ENCODE results near the gene KCP. TPM values are rescaled to one million over a fixed set of nuclear protein-coding genes. Genes with fewer than 3 reads are reported as not detected.

Gene KCP
- total and polyA plus RNA-seq, 2 of the 13 experiments (the other 11 are each of a cell fraction or from before 2014, with no cell fraction given) = 0.37 to 1.0 TPM

DNA sequence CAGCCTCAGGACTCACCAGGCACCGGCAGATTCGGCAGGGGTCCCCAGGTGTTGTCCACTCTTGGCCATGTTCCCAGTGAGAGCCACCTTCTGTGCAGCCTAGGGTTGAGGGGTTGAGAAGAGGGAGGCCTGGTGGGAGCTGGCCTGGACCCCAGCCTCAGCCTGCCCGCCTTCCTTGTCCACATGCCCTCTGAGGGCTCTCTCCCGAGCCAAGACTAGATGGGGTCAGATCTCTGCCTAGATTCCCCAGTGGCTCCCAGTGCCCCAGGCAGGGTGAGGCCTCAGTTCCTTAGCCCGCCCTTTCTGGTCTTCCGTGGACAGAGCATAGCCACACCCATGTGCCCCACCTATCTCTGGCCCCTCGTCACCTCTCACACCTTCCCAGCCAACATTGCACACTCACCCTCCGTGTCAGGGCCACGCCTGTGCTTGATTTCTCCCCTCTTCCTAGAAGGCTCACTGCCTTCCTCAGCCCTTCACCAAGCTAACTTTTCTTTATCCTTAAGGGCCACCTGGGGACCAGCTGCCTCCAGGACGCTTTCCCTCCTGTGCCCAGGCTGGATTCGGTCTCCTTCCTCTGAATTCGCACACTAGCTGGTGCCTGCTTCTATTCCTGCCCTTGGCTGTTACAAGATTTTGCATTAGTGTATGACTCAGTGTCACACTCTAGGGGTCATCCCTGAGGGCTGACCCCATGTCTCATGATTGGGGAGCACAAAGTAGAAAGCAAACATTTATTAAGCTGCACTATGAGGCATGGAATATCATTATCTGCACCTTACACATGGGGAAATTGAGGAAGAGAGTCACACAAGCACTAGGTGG is 7.5 kb downstream of the KCP start (continued):
- TF ChIP-seq, protein P1, sequence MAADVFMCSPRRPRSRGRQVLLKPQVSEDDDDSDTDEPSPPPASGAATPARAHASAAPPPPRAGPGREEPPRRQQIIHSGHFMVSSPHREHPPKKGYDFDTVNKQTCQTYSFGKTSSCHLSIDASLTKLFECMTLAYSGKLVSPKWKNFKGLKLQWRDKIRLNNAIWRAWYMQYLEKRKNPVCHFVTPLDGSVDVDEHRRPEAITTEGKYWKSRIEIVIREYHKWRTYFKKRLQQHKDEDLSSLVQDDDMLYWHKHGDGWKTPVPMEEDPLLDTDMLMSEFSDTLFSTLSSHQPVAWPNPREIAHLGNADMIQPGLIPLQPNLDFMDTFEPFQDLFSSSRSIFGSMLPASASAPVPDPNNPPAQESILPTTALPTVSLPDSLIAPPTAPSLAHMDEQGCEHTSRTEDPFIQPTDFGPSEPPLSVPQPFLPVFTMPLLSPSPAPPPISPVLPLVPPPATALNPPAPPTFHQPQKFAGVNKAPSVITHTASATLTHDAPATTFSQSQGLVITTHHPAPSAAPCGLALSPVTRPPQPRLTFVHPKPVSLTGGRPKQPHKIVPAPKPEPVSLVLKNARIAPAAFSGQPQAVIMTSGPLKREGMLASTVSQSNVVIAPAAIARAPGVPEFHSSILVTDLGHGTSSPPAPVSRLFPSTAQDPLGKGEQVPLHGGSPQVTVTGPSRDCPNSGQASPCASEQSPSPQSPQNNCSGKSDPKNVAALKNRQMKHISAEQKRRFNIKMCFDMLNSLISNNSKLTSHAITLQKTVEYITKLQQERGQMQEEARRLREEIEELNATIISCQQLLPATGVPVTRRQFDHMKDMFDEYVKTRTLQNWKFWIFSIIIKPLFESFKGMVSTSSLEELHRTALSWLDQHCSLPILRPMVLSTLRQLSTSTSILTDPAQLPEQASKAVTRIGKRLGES (CRISPR knock-in tag; IDR thresholded peaks at IDR 0.05; ENCODE audit: borderline replicate concordance) = no peak
- TF ChIP-seq ZNF44 (CRISPR knock-in tag; IDR thresholded peaks at IDR 0.05) (no peak), ZKSCAN5 (CRISPR knock-in tag; IDR thresholded peaks at IDR 0.05) (no peak)
- TF ChIP-seq, protein P2, sequence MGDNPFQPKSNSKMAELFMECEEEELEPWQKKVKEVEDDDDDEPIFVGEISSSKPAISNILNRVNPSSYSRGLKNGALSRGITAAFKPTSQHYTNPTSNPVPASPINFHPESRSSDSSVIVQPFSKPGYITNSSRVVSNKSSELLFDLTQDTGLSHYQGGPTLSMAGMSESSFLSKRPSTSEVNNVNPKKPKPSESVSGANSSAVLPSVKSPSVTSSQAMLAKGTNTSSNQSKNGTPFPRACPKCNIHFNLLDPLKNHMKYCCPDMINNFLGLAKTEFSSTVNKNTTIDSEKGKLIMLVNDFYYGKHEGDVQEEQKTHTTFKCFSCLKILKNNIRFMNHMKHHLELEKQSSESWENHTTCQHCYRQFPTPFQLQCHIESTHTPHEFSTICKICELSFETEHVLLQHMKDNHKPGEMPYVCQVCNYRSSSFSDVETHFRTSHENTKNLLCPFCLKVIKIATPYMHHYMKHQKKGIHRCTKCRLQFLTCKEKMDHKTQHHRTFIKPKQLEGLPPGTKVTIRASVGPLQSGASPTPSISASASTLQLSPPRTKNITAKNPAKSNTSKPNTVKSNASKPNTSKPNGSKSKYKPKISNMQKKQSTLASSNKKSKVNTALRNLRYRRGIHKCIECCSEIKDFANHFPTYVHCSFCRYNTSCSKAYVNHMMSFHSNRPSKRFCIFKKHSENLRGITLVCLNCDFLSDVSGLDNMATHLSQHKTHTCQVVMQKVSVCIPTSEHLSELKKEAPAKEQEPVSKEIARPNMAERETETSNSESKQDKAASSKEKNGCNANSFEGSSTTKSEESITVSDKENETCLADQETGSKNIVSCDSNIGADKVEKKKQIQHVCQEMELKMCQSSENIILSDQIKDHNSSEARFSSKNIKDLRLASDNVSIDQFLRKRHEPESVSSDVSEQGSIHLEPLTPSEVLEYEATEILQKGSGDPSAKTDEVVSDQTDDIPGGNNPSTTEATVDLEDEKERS (CRISPR knock-in tag; IDR thresholded peaks at IDR 0.05) = no peak
- TF ChIP-seq, protein P3, sequence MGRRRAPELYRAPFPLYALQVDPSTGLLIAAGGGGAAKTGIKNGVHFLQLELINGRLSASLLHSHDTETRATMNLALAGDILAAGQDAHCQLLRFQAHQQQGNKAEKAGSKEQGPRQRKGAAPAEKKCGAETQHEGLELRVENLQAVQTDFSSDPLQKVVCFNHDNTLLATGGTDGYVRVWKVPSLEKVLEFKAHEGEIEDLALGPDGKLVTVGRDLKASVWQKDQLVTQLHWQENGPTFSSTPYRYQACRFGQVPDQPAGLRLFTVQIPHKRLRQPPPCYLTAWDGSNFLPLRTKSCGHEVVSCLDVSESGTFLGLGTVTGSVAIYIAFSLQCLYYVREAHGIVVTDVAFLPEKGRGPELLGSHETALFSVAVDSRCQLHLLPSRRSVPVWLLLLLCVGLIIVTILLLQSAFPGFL (CRISPR knock-in tag; IDR thresholded peaks at IDR 0.05) = no peak
- TF ChIP-seq, protein P4, sequence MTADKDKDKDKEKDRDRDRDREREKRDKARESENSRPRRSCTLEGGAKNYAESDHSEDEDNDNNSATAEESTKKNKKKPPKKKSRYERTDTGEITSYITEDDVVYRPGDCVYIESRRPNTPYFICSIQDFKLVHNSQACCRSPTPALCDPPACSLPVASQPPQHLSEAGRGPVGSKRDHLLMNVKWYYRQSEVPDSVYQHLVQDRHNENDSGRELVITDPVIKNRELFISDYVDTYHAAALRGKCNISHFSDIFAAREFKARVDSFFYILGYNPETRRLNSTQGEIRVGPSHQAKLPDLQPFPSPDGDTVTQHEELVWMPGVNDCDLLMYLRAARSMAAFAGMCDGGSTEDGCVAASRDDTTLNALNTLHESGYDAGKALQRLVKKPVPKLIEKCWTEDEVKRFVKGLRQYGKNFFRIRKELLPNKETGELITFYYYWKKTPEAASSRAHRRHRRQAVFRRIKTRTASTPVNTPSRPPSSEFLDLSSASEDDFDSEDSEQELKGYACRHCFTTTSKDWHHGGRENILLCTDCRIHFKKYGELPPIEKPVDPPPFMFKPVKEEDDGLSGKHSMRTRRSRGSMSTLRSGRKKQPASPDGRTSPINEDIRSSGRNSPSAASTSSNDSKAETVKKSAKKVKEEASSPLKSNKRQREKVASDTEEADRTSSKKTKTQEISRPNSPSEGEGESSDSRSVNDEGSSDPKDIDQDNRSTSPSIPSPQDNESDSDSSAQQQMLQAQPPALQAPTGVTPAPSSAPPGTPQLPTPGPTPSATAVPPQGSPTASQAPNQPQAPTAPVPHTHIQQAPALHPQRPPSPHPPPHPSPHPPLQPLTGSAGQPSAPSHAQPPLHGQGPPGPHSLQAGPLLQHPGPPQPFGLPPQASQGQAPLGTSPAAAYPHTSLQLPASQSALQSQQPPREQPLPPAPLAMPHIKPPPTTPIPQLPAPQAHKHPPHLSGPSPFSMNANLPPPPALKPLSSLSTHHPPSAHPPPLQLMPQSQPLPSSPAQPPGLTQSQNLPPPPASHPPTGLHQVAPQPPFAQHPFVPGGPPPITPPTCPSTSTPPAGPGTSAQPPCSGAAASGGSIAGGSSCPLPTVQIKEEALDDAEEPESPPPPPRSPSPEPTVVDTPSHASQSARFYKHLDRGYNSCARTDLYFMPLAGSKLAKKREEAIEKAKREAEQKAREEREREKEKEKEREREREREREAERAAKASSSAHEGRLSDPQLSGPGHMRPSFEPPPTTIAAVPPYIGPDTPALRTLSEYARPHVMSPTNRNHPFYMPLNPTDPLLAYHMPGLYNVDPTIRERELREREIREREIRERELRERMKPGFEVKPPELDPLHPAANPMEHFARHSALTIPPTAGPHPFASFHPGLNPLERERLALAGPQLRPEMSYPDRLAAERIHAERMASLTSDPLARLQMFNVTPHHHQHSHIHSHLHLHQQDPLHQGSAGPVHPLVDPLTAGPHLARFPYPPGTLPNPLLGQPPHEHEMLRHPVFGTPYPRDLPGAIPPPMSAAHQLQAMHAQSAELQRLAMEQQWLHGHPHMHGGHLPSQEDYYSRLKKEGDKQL (CRISPR knock-in tag; IDR thresholded peaks at IDR 0.05; ENCODE audit: low read depth) = no peak
- TF ChIP-seq, protein P5, sequence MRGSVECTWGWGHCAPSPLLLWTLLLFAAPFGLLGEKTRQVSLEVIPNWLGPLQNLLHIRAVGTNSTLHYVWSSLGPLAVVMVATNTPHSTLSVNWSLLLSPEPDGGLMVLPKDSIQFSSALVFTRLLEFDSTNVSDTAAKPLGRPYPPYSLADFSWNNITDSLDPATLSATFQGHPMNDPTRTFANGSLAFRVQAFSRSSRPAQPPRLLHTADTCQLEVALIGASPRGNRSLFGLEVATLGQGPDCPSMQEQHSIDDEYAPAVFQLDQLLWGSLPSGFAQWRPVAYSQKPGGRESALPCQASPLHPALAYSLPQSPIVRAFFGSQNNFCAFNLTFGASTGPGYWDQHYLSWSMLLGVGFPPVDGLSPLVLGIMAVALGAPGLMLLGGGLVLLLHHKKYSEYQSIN (CRISPR knock-in tag; IDR thresholded peaks at IDR 0.05; ENCODE audit: borderline replicate concordance) = no peak
